Measurements from ENCODE around the gene CENPN. TPM values are rescaled to one million over a fixed set of nuclear protein-coding genes. Genes with fewer than 3 reads are reported as not detected.

The CENPN gene
- total and polyA plus RNA-seq, 12 donors, result 2.1 to 18.9 (median 7.1) TPM

DNA sequence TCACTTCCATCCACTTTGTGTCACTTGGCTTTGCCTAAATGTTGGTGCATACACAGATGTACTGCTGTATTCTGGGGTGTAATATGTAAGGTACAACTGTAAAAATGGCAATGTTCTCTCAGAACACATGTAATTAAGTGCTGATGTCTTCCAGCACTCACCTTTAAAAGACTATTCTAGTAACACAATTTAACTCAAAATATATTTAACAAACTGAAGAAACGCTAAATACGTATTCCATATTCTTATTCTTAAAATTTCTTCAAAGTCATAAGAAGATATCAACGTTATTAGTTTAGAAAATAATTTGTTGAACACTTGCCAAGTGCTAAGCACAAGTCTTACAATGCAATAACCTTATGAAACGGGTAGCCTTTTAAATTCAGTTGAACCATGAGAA, 4.0 kb upstream of the CENPN start:
- Histone ChIP-seq H3K9me3 (replicated peaks in 1 of 3) (no peaks in the 10 kb centered on the region), H3K4me3 (no peak overlapping the region), H3K36me3 (replicated peaks in 1 of 2) (no peaks in the 10 kb centered on the region), H3K4me1 (replicated peaks in 1 of 2) (peaks cover 12 to 19% of the 10 kb centered on the region in 2 donors), H3K27ac (peak overlapping the region in 2 of 5 donors; percentile 49 to 68), H3K27me3 (no peaks in the 10 kb centered on the region)
- intact Hi-C loops (cut with DNase I), result loop anchor here in 1 of 2 donors (10.0 kb wide), 1 partner anchor 68 kb away; no protein-coding TSS in a partner anchor
- 64 to 72% (median 69%) methylated on average over 4 of the region's 4 CpGs for WGBS, 4 donors
- no peak for DNase-seq
- no peak for TF ChIP-seq POLR2A (IDR thresholded peaks at IDR 0.05)
- TF ChIP-seq, protein P1, sequence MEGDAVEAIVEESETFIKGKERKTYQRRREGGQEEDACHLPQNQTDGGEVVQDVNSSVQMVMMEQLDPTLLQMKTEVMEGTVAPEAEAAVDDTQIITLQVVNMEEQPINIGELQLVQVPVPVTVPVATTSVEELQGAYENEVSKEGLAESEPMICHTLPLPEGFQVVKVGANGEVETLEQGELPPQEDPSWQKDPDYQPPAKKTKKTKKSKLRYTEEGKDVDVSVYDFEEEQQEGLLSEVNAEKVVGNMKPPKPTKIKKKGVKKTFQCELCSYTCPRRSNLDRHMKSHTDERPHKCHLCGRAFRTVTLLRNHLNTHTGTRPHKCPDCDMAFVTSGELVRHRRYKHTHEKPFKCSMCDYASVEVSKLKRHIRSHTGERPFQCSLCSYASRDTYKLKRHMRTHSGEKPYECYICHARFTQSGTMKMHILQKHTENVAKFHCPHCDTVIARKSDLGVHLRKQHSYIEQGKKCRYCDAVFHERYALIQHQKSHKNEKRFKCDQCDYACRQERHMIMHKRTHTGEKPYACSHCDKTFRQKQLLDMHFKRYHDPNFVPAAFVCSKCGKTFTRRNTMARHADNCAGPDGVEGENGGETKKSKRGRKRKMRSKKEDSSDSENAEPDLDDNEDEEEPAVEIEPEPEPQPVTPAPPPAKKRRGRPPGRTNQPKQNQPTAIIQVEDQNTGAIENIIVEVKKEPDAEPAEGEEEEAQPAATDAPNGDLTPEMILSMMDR (IDR thresholded peaks at IDR 0.05), result no peak

DNA sequence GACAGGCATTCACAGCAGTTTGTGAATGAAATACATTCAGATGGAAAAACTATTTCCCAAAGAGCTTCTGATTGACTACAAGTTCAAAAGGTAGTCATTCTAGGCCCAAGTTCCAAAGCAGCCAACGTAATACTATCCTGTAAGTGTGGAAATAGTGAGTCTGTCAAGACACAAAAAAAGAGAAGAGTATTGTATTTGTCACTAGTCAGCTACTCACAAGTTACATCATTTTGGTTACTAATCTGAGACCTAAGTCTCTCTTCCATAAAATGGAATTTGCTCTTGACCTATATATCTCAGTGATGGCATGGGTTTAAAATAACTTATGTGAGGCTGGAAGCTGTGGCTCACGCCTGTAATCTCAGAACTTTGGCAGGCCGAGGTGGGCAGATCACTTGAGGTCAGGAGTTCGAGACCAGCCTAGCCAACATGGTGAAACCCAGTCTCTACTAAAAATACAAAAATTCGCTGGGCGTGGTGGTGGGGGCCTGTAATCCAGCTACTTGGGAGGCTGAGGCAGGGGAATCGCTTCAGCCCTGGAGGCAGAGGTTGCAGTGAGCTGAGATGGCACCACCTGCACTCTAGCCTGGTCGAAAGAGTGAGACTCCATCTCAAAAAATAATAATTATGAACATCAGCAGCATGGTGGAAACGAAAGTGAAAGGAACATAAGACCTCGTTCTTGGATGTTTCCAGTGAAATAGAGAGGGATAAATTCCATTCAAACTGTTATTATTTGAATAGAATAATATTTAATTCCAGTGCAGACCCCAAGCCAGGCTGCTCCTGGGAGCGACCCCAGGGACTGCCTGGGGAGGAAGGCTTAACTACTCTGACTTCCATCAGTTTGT, 3.2 kb upstream of the CENPN start:
- no peak for TF ChIP-seq POLR2A (IDR thresholded peaks at IDR 0.05)
- TF ChIP-seq, protein P1 (IDR thresholded peaks at IDR 0.05), result no peak
- intact Hi-C loops (cut with DNase I), result loop anchor here in 1 of 2 donors (10.0 kb wide), 1 partner anchor 69 kb away; no protein-coding TSS in a partner anchor
- peak overlapping the region in 3 of 5 donors; percentile 10 to 68 (median 49) for H3K27ac ChIP-seq

GRCh38 chr16:81004646-81005353, 2.2 kb upstream of the CENPN start:
- no peaks in the 10 kb centered on the region for H3K36me3 ChIP-seq (replicated peaks in 1 of 2)
- intact Hi-C loops (cut with DNase I), result loop anchor here in 1 of 2 donors (10.0 kb wide), 1 partner anchor 70 kb away; no protein-coding TSS in a partner anchor
- peak overlapping the region in 3 of 5 donors; percentile 10 to 68 (median 49) for H3K27ac ChIP-seq

More for the DNA sequence above, 3.2 kb upstream of the CENPN start:
- Histone ChIP-seq H3K36me3 (replicated peaks in 1 of 2) (no peaks in the 10 kb centered on the region), H3K27me3 (no peaks in the 10 kb centered on the region), H3K9me3 (replicated peaks in 1 of 3) (no peaks in the 10 kb centered on the region), H3K4me1 (replicated peaks in 1 of 2) (peaks cover 12 to 19% of the 10 kb centered on the region in 2 donors), H3K4me3 (peak overlapping the region in 1 of 4 donors; percentile 14)
- WGBS, 4 donors, result 50 to 64% (median 54%) methylated on average over 11 of the region's 11 CpGs
- peak in 2 of 7 donors; percentile 15 to 18 for DNase-seq

More at GRCh38 chr16:81004646-81005353, 2.2 kb upstream of the CENPN start:
- WGBS, 4 donors, result 42 to 52% (median 45%) methylated on average over 14 of the region's 14 CpGs
- TF ChIP-seq POLR2A (IDR thresholded peaks at IDR 0.05), result no peak
- TF ChIP-seq, protein P1 (IDR thresholded peaks at IDR 0.05), result peak; percentile 41 to 71 (median 61)
- DNase-seq, result peak in 3 of 7 donors; percentile 12 to 38 (median 32)
- Histone ChIP-seq H3K4me3 (peak overlapping the region in 1 of 4 donors; percentile 14), H3K9me3 (replicated peaks in 1 of 3) (no peaks in the 10 kb centered on the region), H3K4me1 (replicated peaks in 1 of 2) (peaks cover 12 to 19% of the 10 kb centered on the region in 2 donors), H3K27me3 (no peaks in the 10 kb centered on the region)

All from adrenal gland (tissue), 12 donors.